Measurements from ENCODE around the gene WDR53.

- TF ChIP-seq MYC (IDR thresholded peaks at IDR 0.05; ENCODE audit: low read depth, low read length) (no peak), CTCF (IDR thresholded peaks at IDR 0.05; ENCODE audit: low read depth, low read length) (no peak), POLR2A (IDR thresholded peaks at IDR 0.05; ENCODE audit: extremely low read depth, insufficient read length) (no peak), MAX (IDR thresholded peaks at IDR 0.05; ENCODE audit: low read depth, low read length) (no peak)
Observed at GRCh38 chr3:196590279-196590678, 21.9 kb upstream of the WDR53 start.

Measured in NB4 (cell line).